Cerebellar nuclear complex (tissue), 1 donor: ENCODE results near the gene TMEM217.

Experiments used
- DNase-seq, 2 experiments: peaks; one replicate each; lab custom pipeline; 2025; lab: John Stamatoyannopoulos, UW

Gene TMEM217

DNA sequence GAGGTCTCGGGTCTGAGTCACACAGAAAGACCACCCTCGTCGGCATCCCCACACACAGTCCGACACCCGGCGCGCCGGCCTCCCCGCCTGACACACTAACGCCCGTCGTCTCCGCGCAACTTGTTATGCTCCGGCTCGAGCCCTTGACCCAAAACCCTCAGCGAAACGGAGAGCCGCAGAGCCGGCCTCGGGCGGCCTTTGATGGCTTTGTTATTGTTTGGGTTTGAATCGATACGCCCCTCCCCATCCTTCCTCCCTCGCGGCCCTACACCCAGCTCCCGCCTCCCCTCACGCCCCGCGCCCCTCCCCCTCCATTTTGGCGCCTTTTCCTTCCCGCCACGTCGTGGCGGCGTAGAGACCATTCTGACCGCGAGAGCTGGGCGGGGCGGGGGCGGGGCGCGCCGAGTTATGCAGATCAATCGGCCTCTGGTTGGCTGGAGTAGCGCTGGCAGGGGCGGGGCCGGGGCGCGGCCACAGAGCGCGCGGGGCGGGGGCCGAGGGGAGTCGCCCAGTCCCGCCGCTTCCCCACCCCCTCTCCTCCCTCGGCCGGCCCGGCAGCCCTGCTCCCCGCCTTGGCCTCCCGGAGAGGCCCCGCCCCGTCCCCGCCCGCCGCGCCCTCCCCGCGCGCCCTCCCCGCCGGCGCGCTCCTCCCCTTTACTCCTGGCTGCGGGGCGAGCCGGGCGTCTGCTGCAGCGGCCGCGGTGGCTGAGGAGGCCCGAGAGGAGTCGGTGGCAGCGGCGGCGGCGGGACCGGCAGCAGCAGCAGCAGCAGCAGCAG is 88.3 kb downstream of the TMEM217 start, which contains the start of gene PIM1:
Gene PIM1 (plus strand): TSS at position 657 of the 777 bp plus-strand sequence. CDS start 424 bp downstream, outside the sequence.
- peak; percentile 70 to 83 for DNase-seq

DNA sequence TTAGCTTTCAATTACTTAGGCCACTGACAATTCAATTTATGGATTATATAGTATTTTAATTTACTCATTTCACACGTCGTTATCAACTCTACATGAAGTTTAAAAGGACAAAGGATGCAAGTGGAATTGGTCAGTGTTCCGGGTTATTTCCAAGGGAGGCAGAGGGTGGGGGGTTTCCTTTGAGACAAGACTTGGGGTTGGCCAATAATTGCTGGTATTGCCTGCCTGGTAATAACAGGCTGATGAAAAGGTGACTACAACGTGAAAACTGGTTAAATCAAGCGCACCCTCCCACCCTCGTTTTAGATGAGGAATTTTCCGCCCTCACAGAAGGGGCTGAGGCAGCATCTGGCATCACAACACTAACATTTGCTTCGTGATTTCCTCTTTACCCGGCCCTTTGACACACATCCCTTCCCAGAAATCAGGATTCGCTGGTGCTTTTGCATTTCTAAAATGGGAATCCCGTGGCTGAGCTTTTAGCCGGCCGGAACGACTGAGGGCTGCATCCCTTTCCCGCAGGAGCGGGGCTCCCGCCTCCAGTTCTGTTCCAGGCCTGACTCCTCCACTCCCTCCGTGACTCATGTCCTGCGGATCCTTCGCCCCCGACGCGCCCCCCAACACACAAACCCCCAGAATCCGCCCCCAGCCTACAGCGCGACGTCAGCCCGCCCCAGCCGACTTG is 89.0 kb downstream of the TMEM217 start:
- peak in 1 of 2 experiments; percentile 14 for DNase-seq

DNA sequence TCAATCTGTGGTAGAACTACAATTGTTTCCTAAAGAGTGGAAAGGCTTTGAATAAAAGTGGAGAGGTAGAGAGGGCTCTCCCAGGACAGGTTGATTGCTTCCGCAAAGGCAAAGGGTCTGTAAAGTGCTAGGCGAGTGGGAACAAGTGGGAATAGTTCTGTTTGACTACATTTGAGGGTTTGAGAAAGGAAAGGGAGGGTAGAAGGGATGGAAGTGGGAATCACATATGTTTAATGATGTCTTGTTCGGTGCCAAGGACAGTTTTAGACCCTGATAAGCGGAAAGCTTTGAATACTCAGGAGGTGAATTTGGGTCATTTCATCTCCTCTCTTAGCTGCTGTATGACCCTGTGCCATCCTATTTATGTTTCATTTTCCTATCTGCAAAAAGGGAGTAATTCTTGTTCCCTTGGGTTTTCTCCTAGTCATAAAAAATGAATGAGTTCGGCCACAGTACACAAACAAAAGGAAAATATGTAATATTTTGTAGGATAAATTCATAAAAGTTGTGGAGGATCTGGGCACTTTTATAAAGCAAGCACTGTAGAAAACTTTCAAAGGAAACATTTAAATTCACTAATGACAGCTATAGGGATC is 89.7 kb downstream of the TMEM217 start:
- no peak for DNase-seq

DNA sequence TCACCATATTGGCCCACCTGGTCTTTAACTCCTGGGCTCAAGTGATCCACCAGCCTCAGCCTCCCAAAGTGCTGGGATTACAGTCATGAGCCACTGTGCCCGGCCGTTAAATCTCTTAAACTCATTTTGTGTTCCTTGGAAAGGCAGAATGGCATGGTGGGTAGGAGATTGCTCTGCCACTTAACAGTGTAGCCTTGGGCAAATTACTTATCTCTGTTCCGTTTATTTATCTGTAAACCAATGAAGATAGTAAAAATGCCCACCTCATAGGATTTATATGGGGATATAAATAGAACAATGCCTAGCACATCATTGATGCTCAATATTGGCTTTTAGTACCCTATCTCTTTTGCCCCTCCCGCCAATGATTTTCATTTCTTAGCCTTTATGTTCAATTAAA is 95.2 kb downstream of the TMEM217 start:
- DNase-seq, result no peak
